ENCODE results near the gene DRC3.

Gene DRC3

DNA sequence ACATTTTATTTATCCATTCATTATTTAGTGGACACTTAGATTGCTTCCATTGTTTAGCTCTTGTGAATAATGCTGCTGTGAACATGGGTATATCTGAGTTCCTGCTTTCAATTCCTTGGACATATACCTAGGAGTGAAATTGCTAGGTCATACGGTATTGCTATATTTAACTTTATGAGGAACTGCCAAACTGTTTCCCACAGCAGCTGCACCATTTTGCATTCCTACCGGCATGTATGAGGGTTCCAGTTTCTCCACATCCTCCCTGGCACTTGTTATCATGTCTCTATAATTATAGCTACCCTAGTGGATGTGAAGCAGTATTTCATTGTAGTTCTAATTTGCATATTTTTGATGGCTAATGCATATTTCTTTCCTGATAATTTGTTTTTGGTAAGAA, 91.4 kb downstream of the DRC3 start:
- TF ChIP-seq ZFX (IDR thresholded peaks at IDR 0.05; ENCODE audit: borderline replicate concordance): no peak
- TF ChIP-seq, protein P1, sequence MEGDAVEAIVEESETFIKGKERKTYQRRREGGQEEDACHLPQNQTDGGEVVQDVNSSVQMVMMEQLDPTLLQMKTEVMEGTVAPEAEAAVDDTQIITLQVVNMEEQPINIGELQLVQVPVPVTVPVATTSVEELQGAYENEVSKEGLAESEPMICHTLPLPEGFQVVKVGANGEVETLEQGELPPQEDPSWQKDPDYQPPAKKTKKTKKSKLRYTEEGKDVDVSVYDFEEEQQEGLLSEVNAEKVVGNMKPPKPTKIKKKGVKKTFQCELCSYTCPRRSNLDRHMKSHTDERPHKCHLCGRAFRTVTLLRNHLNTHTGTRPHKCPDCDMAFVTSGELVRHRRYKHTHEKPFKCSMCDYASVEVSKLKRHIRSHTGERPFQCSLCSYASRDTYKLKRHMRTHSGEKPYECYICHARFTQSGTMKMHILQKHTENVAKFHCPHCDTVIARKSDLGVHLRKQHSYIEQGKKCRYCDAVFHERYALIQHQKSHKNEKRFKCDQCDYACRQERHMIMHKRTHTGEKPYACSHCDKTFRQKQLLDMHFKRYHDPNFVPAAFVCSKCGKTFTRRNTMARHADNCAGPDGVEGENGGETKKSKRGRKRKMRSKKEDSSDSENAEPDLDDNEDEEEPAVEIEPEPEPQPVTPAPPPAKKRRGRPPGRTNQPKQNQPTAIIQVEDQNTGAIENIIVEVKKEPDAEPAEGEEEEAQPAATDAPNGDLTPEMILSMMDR (IDR thresholded peaks at IDR 0.05): no peak
- H3K27ac ChIP-seq: no peak overlapping the region

DNA sequence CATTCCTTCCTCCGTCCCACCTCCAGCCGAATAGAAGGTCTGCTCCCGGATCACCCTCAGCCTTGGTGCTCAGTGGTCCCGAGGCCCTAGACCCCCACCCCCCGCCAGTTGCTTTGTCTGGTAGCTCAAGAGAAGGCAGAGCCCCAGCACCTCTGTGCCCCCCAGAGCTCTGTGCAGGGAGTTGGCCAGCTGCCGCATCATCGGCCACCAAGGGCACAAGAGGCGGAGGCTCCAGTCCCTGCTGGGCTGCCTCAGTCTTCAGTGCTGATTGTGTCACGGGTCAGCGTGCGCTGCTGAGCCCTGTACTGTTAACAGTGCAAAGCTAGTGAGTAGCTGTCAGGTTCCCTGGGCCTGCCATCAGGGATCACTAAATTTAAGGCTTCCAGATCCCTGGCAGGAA, 92.9 kb downstream of the DRC3 start:
- no peak overlapping the region for H3K27ac ChIP-seq
- TF ChIP-seq, protein P1 (IDR thresholded peaks at IDR 0.05): no peak
- no peak for TF ChIP-seq ZFX (IDR thresholded peaks at IDR 0.05; ENCODE audit: borderline replicate concordance)
